Sigmoid colon (tissue), 7 donors: ENCODE results near the gene ANP32A. TPM values are rescaled to one million over a fixed set of nuclear protein-coding genes. Genes with fewer than 3 reads are reported as not detected.

Experiments
- DNase-seq: peaks from one replicate; pipeline ENCODE4 v3.0.0-alpha.2; 2019
- H3K27ac ChIP-seq, 4 donors: fragments of 200-600 bp; sonication (generic); one replicate each; pipeline ENCODE4 v1.5.1; 2016 to 2019; ENCODE audit warnings: mild to moderate bottlenecking in 1 of 4
- H3K27me3 ChIP-seq, 3 donors: fragments of 200-600 bp; sonication (generic); one replicate each; pipeline ENCODE4 v1.5.1; 2019; ENCODE audit warnings: mild to moderate bottlenecking in 1 of 3
- H3K36me3 ChIP-seq, 4 donors: fragments of 200-600 bp; sonication (generic); one replicate each; pipeline ENCODE4 v1.5.1; 2016 to 2019
- H3K4me1 ChIP-seq, 4 donors: fragments of 200-600 bp; sonication (generic); one replicate each; pipeline ENCODE4 v1.5.1; 2017 to 2019
- H3K4me3 ChIP-seq, 4 donors: fragments of 200-600 bp; sonication (generic); one replicate each; pipeline ENCODE4 v1.5.1; 2017 to 2019; ENCODE audit warnings: mild to moderate bottlenecking in 2 of 4, moderate library complexity in 1 of 4
- H3K9me3 ChIP-seq, 4 donors: fragments of 200-600 bp in 3 of 4; sonication (generic) in 3 of 4; one replicate each; pipeline versions ENCODE4 v1.5.1 to v1.6.1; 2013 to 2019
- EP300 ChIP-seq, 4 donors: sonication (generic); formaldehyde crosslinking; IDR thresholded peaks; one replicate each; pipeline ENCODE4 v1.6.1; 2017; ENCODE audit warnings: antibody characterized with exemption in 4 of 4
- POLR2A ChIP-seq, 2 donors: fragments of 450-650 bp; IDR thresholded peaks; one replicate each; pipeline ENCODE4 v1.6.1; 2016; ENCODE audit warnings: antibody characterized with exemption in 2 of 2, mild to moderate bottlenecking in 2 of 2, moderate library complexity in 2 of 2
- POLR2AphosphoS5 ChIP-seq, 4 donors: sonication (generic); formaldehyde crosslinking; IDR thresholded peaks; one replicate each; pipeline ENCODE4 v1.6.1; 2017; ENCODE audit warnings: antibody characterized with exemption in 4 of 4
- WGBS, 2 donors: extraction: QIAGEN DNeasy Blood & Tissue Kit; methylation state at CpG; one replicate each; pipeline ENCODE4 v1.1.7; 2013; 5-methylcytosine and 5-hydroxymethylcytosine counted together
- intact Hi-C: fragments of 100-400 bp; cut with DNase I; formaldehyde crosslinking; loops from one replicate; pipeline ENCODE4 v1.15.1; 2023
- polyA plus RNA-seq, 3 donors: library from polyadenylated mRNA; stranded (reverse); fragments of 200-250 nt; gene quantifications; one replicate each; pipeline ENCODE4 v1.2.3, GENCODE V29; 2013
- total RNA-seq, 4 donors: library from RNA; depleted of rRNA; stranded (reverse); fragments of >200 nt; gene quantifications; one replicate each; pipeline ENCODE4 v1.1.0, GENCODE V29; 2016
- TF ChIP-seq, protein P1 (sequence below), 4 experiments: fragments of 450-650 bp in 3 of 4; fragments of 200-600 bp in 1 of 4; IDR thresholded peaks; one replicate each; pipeline ENCODE4 v1.5.1; 2016 to 2019; ENCODE audit warnings: antibody characterized with exemption in 4 of 4, mild to moderate bottlenecking in 3 of 4, moderate library complexity in 2 of 4
- donor health status: healthy with polysubstance abuse.
- donor health status: Bipolar disorder and iron deficiency.
- donor health status: healthy.

ANP32A gene
- total and polyA plus RNA-seq, 7 donors: 37.6 to 152 (median 67.3) TPM

DNA sequence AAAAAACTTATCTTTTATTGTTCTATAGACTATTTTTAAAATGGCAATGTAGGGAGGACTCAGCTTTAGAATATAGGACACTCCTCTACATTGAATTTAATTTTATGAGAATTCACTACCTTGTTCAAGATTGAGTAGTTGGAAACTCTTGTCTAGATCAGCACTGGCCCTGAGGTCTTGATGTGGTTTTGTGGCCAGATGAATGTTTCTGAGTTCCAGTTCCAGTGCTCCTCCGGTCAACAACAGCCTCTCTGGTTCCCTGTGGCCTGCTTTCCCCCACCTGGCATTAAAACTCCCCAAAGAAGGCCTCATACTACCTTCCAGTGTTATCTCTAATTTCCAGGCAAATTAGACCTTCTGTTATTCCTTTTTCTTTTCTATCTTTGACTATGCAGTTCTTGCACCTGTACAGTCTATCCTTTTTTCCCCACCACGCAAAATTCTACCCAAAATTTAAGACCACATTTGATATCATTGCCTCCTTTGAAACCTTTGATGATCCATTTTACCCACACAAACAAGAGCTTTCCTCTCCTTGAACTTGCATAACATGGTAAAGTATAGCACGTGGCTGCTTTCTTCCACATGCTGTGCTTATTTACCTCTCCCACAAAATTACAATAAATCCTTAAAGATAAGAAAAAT is 9.6 kb upstream of the ANP32A start:
- H3K27me3 ChIP-seq: peaks cover 0 to 16% (median 10%) of the 10 kb centered on the region in 3 donors
- DNase-seq: no peak
- H3K36me3 ChIP-seq: no peaks in the 10 kb centered on the region
- no peak overlapping the region for H3K4me3 ChIP-seq
- WGBS, 2 donors: 35 to 44% methylated on average over 3 of the region's 3 CpGs
- no peaks in the 10 kb centered on the region for H3K4me1 ChIP-seq
- H3K27ac ChIP-seq: no peak overlapping the region
- TF ChIP-seq POLR2AphosphoS5 (IDR thresholded peaks at IDR 0.05) (no peak), POLR2A (IDR thresholded peaks at IDR 0.05) (no peak), EP300 (IDR thresholded peaks at IDR 0.05) (no peak)
- TF ChIP-seq, protein P1, sequence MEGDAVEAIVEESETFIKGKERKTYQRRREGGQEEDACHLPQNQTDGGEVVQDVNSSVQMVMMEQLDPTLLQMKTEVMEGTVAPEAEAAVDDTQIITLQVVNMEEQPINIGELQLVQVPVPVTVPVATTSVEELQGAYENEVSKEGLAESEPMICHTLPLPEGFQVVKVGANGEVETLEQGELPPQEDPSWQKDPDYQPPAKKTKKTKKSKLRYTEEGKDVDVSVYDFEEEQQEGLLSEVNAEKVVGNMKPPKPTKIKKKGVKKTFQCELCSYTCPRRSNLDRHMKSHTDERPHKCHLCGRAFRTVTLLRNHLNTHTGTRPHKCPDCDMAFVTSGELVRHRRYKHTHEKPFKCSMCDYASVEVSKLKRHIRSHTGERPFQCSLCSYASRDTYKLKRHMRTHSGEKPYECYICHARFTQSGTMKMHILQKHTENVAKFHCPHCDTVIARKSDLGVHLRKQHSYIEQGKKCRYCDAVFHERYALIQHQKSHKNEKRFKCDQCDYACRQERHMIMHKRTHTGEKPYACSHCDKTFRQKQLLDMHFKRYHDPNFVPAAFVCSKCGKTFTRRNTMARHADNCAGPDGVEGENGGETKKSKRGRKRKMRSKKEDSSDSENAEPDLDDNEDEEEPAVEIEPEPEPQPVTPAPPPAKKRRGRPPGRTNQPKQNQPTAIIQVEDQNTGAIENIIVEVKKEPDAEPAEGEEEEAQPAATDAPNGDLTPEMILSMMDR (IDR thresholded peaks at IDR 0.05): no peak
- intact Hi-C loops: no loop called here
- H3K9me3 ChIP-seq: no peaks in the 10 kb centered on the region

DNA sequence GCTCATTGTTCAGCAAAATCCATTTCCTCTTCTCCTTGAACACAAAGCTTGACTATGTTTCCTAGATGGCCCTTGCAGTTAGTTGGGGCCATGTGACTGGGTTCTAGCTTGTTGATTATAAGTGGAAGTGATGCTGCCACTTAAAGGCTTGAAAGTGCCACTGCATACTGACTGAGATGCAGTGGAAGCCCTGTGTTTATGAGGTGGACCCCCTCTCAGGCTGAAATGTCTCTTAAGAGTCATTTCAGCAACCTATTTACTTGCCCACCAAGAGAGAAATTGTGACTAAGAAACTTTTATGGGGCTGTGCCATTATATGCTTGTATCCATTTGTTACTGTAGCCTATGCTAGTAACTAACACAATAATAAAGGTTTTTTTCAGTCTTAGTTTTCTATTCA is 8.4 kb upstream of the ANP32A start:
- TF ChIP-seq, protein P1 (IDR thresholded peaks at IDR 0.05): peak in 1 of 4 experiments; percentile 25
- TF ChIP-seq POLR2A (IDR thresholded peaks at IDR 0.05) (no peak), EP300 (IDR thresholded peaks at IDR 0.05) (no peak)
- Histone ChIP-seq H3K27me3 (peaks cover 0 to 7% (median 3%) of the 10 kb centered on the region in 3 donors), H3K27ac (no peak overlapping the region), H3K4me1 (no peaks in the 10 kb centered on the region), H3K36me3 (no peaks in the 10 kb centered on the region), H3K4me3 (no peak overlapping the region), H3K9me3 (no peaks in the 10 kb centered on the region)
- intact Hi-C loops: no loop called here
- no peak for DNase-seq

DNA sequence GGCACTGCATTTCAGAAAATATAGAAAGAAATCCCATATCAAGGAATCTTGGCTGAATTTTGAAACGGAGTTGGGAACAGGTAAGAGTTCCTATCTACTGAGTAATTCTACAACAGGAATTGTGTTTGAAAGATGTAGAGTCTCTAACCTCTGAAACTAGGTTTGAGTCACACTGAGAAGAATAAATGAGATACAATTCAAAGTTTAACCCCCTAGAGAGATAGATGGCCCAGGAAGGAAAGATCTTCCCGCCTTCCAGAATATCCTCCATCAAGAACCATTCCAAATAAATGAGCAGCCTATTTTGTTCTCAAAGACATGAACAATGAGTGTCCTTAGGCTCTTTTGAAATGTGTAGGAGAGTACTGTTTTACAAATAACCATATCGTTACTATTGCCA is 2.9 kb upstream of the ANP32A start:
- 93 to 96% methylated on average over 3 of the region's 3 CpGs for WGBS, 2 donors
- Histone ChIP-seq H3K36me3 (no peaks in the 10 kb centered on the region), H3K9me3 (no peaks in the 10 kb centered on the region), H3K27me3 (no peaks in the 10 kb centered on the region), H3K27ac (no peak overlapping the region), H3K4me3 (no peak overlapping the region), H3K4me1 (peaks cover 0 to 17% (median 11%) of the 10 kb centered on the region in 4 donors)
- no peak for DNase-seq
- no peak for TF ChIP-seq POLR2AphosphoS5 (IDR thresholded peaks at IDR 0.05)
- TF ChIP-seq, protein P1 (IDR thresholded peaks at IDR 0.05): no peak
- TF ChIP-seq POLR2A (IDR thresholded peaks at IDR 0.05): no peak
- no peak for TF ChIP-seq EP300 (IDR thresholded peaks at IDR 0.05)
- intact Hi-C loops: loop anchor here (5.0 kb wide), 2 partner anchors 36 to 54 kb away; no protein-coding TSS in a partner anchor

DNA sequence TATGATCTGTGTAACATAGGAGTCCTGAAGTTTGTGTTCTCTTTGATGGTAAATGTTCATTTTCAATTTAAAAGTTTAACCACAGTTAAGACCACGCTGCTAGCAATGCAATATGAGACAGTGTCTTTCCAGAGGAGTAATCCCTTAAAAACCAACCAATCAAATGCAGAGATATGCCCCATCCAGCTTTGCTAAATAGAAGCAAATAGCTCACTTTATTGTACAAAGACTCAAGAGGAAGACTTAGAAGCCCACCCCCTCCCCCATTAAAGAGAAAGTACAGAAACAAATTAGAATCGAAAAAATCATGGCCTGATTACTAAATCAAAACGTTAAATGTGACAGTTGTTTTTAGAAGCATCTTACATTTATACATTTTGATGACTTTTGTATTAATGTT is 2.1 kb upstream of the ANP32A start:
- intact Hi-C loops: loop anchor here (5.0 kb wide), 2 partner anchors 36 to 54 kb away; no protein-coding TSS in a partner anchor
- no peak overlapping the region for H3K4me3 ChIP-seq
- no peak overlapping the region for H3K27ac ChIP-seq
- no peaks in the 10 kb centered on the region for H3K27me3 ChIP-seq
- no peak for DNase-seq
- TF ChIP-seq, protein P1 (IDR thresholded peaks at IDR 0.05): no peak
- TF ChIP-seq EP300 (IDR thresholded peaks at IDR 0.05) (no peak), POLR2AphosphoS5 (IDR thresholded peaks at IDR 0.05) (no peak)
- H3K4me1 ChIP-seq: peaks cover 0 to 17% (median 11%) of the 10 kb centered on the region in 4 donors
- no peaks in the 10 kb centered on the region for H3K36me3 ChIP-seq
- 59 to 63% methylated on average over 3 of the region's 3 CpGs for WGBS, 2 donors
- no peaks in the 10 kb centered on the region for H3K9me3 ChIP-seq
